Stomach (tissue), 4 donors: Measurements from ENCODE around the gene RANGRF.

Experiments used
- EP300 ChIP-seq: sonication (generic); formaldehyde crosslinking; IDR thresholded peaks from one replicate; pipeline ENCODE4 v1.6.1; 2017; ENCODE audit warnings: antibody characterized with exemption
- POLR2A ChIP-seq, 4 donors: fragments of 450-650 bp; IDR thresholded peaks; one replicate each; pipeline ENCODE4 v1.6.1; 2016; ENCODE audit warnings: antibody characterized with exemption in 4 of 4, control low read depth in 2 of 4, mild to moderate bottlenecking in 1 of 4, moderate library complexity in 1 of 4
- POLR2AphosphoS5 ChIP-seq, 3 donors: sonication (generic); formaldehyde crosslinking; IDR thresholded peaks; one replicate each; pipeline ENCODE4 v1.6.1; 2016; ENCODE audit warnings: antibody characterized with exemption in 3 of 3
- TF ChIP-seq, protein P1 (sequence below), 7 experiments: fragments of 450-650 bp in 4 of 7; fragments of 200-600 bp in 3 of 7; sonication (generic) in 3 of 7; IDR thresholded peaks; one replicate each; pipeline ENCODE4 v1.5.1; 2016 to 2019; ENCODE audit warnings: antibody characterized with exemption in 7 of 7, control low read depth in 2 of 7, mild to moderate bottlenecking in 1 of 7

DNA sequence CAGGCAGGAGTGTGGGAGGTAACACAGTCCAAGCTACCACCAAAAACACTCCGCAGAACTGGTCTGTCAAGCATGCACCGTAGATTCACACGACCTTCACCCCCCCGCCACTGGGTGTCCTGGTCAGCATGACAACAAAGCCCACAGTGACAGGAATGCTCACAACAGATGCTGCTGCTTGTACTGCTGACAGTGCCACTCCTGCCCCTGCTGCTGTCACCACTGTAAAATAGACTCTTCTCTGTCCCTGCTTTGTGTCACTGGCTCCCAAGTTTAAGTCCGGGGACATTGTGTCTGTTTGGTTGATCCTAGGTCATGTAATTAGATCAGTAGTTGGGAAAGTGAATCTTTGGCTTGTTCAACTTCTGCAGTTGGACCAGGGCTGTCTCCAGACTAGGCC, 44.2 kb downstream of the RANGRF start:
- TF ChIP-seq POLR2A (IDR thresholded peaks at IDR 0.05), result no peak
- TF ChIP-seq, protein P1, sequence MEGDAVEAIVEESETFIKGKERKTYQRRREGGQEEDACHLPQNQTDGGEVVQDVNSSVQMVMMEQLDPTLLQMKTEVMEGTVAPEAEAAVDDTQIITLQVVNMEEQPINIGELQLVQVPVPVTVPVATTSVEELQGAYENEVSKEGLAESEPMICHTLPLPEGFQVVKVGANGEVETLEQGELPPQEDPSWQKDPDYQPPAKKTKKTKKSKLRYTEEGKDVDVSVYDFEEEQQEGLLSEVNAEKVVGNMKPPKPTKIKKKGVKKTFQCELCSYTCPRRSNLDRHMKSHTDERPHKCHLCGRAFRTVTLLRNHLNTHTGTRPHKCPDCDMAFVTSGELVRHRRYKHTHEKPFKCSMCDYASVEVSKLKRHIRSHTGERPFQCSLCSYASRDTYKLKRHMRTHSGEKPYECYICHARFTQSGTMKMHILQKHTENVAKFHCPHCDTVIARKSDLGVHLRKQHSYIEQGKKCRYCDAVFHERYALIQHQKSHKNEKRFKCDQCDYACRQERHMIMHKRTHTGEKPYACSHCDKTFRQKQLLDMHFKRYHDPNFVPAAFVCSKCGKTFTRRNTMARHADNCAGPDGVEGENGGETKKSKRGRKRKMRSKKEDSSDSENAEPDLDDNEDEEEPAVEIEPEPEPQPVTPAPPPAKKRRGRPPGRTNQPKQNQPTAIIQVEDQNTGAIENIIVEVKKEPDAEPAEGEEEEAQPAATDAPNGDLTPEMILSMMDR (IDR thresholded peaks at IDR 0.05), result no peak
- no peak for TF ChIP-seq POLR2AphosphoS5 (IDR thresholded peaks at IDR 0.05)
- TF ChIP-seq EP300, result no peak
